MM.1S (cell line): ENCODE results near the gene PCDH17.
A peak's percentile ranks its signal among the peaks of the same experiment; 100 is the strongest.

Experiments used
- DNase-seq: peaks from one replicate; pipeline ENCODE4 v3.0.0-alpha.2; 2015
- H2AFZ ChIP-seq: fragments of 300-600 bp; sonication (generic); 2 replicates; pipeline ENCODE4 v1.6.0; 2016; ENCODE audit warnings: antibody characterized with exemption, low read length
- H3F3A ChIP-seq: fragments of 300-600 bp; sonication (generic); 2 replicates; pipeline ENCODE4 v1.6.1; 2016; ENCODE audit warnings: mild to moderate bottlenecking, antibody characterized with exemption, low read length, moderate library complexity, mixed read lengths; ENCODE audit not compliant: insufficient read depth
- H3K27ac ChIP-seq: fragments of 300-600 bp; sonication (generic); 2 replicates; pipeline ENCODE4 v1.5.1; 2016; ENCODE audit warnings: mild to moderate bottlenecking, low read length
- H3K27me3 ChIP-seq: fragments of 300-600 bp; sonication (generic); replicated peaks from 2 replicates; pipeline ENCODE4 v1.6.0; 2016; ENCODE audit warnings: low read length; ENCODE audit not compliant: insufficient read depth
- H3K36me3 ChIP-seq: fragments of 300-600 bp; sonication (generic); replicated peaks from 2 replicates; pipeline ENCODE4 v1.6.1; 2016; ENCODE audit warnings: mild to moderate bottlenecking, low read length, mixed read lengths; ENCODE audit not compliant: insufficient read depth
- H3K4me1 ChIP-seq: fragments of 300-600 bp; sonication (generic); 2 replicates; pipeline ENCODE4 v1.6.1; 2016; ENCODE audit warnings: low read length, mixed read lengths
- H3K4me2 ChIP-seq: fragments of 300-600 bp; sonication (generic); 2 replicates; pipeline ENCODE4 v1.6.0; 2016; ENCODE audit warnings: low read depth, low read length
- H3K4me3 ChIP-seq: fragments of 300-600 bp; sonication (generic); 2 replicates; pipeline ENCODE4 v1.5.1; 2016; ENCODE audit warnings: low read length, mixed read lengths
- H3K79me2 ChIP-seq: fragments of 300-600 bp; sonication (generic); 2 replicates; pipeline ENCODE4 v1.6.1; 2016; ENCODE audit warnings: mixed run types, low read length, mixed read lengths
- H3K9ac ChIP-seq: fragments of 300-600 bp; sonication (generic); 2 replicates; pipeline ENCODE4 v1.6.1; 2016; ENCODE audit warnings: low read length, mixed read lengths
- H3K9me2 ChIP-seq: fragments of 300-600 bp; sonication (generic); replicated peaks from 2 replicates; pipeline ENCODE4 v1.6.1; 2016; ENCODE audit warnings: mild to moderate bottlenecking, low read length, mixed read lengths; ENCODE audit not compliant: insufficient read depth
- H3K9me3 ChIP-seq: fragments of 300-600 bp; sonication (generic); replicated peaks from 2 replicates; pipeline ENCODE4 v1.6.1; 2016; ENCODE audit warnings: mild to moderate bottlenecking, low read length, mixed read lengths; ENCODE audit not compliant: insufficient read depth
- H4K20me1 ChIP-seq: fragments of 300-600 bp; sonication (generic); 2 replicates; pipeline ENCODE4 v1.6.1; 2016; ENCODE audit warnings: mild to moderate bottlenecking, low read length, moderate library complexity, mixed read lengths; ENCODE audit not compliant: insufficient read depth
- CTCF ChIP-seq: fragments of 300-600 bp; sonication (generic); IDR thresholded peaks from 2 replicates; pipeline ENCODE4 v1.5.1; 2016; ENCODE audit warnings: antibody characterized with exemption, low read length, mixed read lengths
- EZH2 ChIP-seq: fragments of 300-600 bp; sonication (generic); optimal IDR thresholded peaks from 2 replicates; pipeline ENCODE3; 2017; ENCODE audit warnings: low read depth, mild to moderate bottlenecking, antibody characterized with exemption, low read length, mixed read lengths
- EZH2phosphoT487 ChIP-seq: fragments of 300-600 bp; sonication (generic); IDR thresholded peaks from 2 replicates; pipeline ENCODE4 v1.6.1; 2018; ENCODE audit warnings: antibody characterized with exemption, low read length

The PCDH17 gene

DNA sequence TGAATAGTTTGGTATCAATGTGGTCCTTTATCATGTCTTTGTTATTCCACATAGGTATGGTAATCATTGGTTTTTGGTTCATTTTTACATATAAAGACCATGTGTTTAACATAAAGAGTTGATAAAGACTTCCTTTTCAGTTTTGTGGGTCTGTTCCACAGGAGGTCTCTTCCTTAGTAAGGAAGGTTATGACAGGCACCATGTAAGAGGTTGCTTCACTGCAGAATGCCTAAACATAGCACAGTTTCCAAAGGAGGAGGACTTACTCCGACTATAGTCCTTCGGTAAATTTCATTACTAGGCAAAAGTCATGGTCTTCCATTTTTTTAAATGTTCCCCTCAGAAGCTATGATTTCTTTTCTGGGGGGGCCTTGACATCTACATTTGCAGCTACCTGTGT, 27.1 kb upstream of the PCDH17 start:
- no peaks in the 10 kb centered on the region for H3K9me3 ChIP-seq
- no peak overlapping the region for H3K9ac ChIP-seq
- H3K4me2 ChIP-seq, result no peak overlapping the region
- no peaks in the 10 kb centered on the region for H3F3A ChIP-seq
- TF ChIP-seq EZH2phosphoT487 (no peak), CTCF (no peak), EZH2 (no peak)
- no peaks in the 10 kb centered on the region for H3K27me3 ChIP-seq
- no peaks in the 10 kb centered on the region for H4K20me1 ChIP-seq
- H3K9me2 ChIP-seq, result no peaks in the 10 kb centered on the region
- no peak overlapping the region for H3K27ac ChIP-seq
- no peaks in the 10 kb centered on the region for H3K4me1 ChIP-seq
- H2AFZ ChIP-seq, result no peak overlapping the region
- no peaks in the 10 kb centered on the region for H3K79me2 ChIP-seq
- H3K4me3 ChIP-seq, result no peak overlapping the region
- H3K36me3 ChIP-seq, result no peaks in the 10 kb centered on the region
- DNase-seq, result no peak

DNA sequence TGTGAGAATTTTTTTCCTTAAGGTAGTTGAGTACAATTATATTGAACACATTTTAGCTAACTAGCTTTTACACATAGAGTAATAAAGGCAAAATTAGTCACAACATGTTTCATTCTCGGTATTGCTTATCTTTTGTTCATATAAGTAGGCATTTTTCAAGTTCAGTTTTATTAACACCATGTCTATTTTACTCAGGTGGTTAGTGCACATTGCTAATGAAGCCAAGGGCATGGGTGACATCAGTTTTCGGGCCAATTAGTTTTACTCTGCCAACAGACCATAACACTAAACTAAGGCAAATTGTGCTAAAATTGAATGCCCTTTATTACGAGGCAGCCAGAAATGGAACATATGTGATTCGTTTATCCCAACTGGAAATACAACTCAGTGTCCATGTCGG, 19.6 kb upstream of the PCDH17 start:
- Histone ChIP-seq H3K9ac (no peak overlapping the region), H3K9me3 (no peaks in the 10 kb centered on the region), H3K27ac (no peak overlapping the region), H3K4me1 (no peaks in the 10 kb centered on the region), H3K4me3 (no peak overlapping the region), H4K20me1 (no peaks in the 10 kb centered on the region), H3F3A (no peaks in the 10 kb centered on the region), H3K79me2 (no peaks in the 10 kb centered on the region), H3K27me3 (no peaks in the 10 kb centered on the region), H3K9me2 (no peaks in the 10 kb centered on the region), H3K36me3 (no peaks in the 10 kb centered on the region), H2AFZ (no peak overlapping the region), H3K4me2 (no peak overlapping the region)
- no peak for DNase-seq
- no peak for TF ChIP-seq EZH2
- TF ChIP-seq EZH2phosphoT487, result no peak
- no peak for TF ChIP-seq CTCF

DNA sequence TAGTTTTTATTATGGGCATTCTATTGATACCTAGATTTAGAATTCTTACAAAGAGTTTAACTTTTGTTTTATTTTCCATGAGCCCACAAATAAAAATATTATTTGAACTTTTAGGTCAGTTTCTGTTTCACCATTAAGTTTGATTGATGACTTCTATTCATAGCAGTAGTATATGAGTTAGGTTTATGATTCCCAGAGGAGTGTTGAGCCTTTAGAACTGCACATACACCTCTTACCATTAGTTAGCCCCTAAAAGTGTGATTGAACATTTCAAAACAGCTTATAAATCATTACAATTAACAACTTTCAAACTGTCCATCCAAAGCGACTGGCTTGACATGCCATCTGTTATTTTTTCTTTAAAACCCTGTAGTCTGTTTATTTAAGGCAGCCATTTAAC, 19.0 kb upstream of the PCDH17 start:
- Histone ChIP-seq H3K4me3 (no peak overlapping the region), H3K27me3 (no peaks in the 10 kb centered on the region), H3K27ac (no peak overlapping the region), H3K9ac (no peak overlapping the region), H3K9me2 (no peaks in the 10 kb centered on the region), H3K36me3 (no peaks in the 10 kb centered on the region), H3K79me2 (no peaks in the 10 kb centered on the region), H4K20me1 (no peaks in the 10 kb centered on the region), H2AFZ (no peak overlapping the region), H3K4me2 (no peak overlapping the region), H3F3A (no peaks in the 10 kb centered on the region), H3K4me1 (no peaks in the 10 kb centered on the region), H3K9me3 (no peaks in the 10 kb centered on the region)
- no peak for DNase-seq
- TF ChIP-seq EZH2phosphoT487, result no peak

- TF ChIP-seq EZH2phosphoT487, result no peak
- TF ChIP-seq CTCF, result peak; percentile 58
- no peak for TF ChIP-seq EZH2
- Histone ChIP-seq H3K4me3 (no peak overlapping the region), H3K9me2 (no peaks in the 10 kb centered on the region), H3K9ac (no peak overlapping the region), H3K27me3 (no peaks in the 10 kb centered on the region), H3K9me3 (no peaks in the 10 kb centered on the region), H3K4me1 (no peaks in the 10 kb centered on the region), H3F3A (no peaks in the 10 kb centered on the region), H3K36me3 (no peaks in the 10 kb centered on the region), H3K4me2 (no peak overlapping the region), H3K79me2 (no peaks in the 10 kb centered on the region), H4K20me1 (no peaks in the 10 kb centered on the region), H3K27ac (no peak overlapping the region), H2AFZ (no peak overlapping the region)
- DNase-seq, result peak; percentile 18
Measured at GRCh38 chr13:57624565-57625435, 6.7 kb upstream of the PCDH17 start.
